GM23248 (cell line): ENCODE results near the gene ABHD12B.
"Not testable (repeated sequence)": the region's sequence is repeated elsewhere in the genome, so short reads cannot be mapped to it uniquely, and the experiment has no call there.

Experiments used
- EZH2 ChIP-seq: fragments of 200-600 bp; sonication (generic); IDR thresholded peaks from 2 replicates; pipeline ENCODE4 v1.6.1; 2018; ENCODE audit warnings: antibody characterized with exemption, mild to moderate bottlenecking; ENCODE audit not compliant: insufficient read depth, poor library complexity, severe bottlenecking
- EZH2phosphoT487 ChIP-seq: fragments of 200-600 bp; sonication (generic); IDR thresholded peaks from 2 replicates; pipeline ENCODE4 v1.6.1; 2018; ENCODE audit warnings: antibody characterized with exemption, moderate library complexity, mild to moderate bottlenecking, low read depth; ENCODE audit not compliant: insufficient read depth

DNA sequence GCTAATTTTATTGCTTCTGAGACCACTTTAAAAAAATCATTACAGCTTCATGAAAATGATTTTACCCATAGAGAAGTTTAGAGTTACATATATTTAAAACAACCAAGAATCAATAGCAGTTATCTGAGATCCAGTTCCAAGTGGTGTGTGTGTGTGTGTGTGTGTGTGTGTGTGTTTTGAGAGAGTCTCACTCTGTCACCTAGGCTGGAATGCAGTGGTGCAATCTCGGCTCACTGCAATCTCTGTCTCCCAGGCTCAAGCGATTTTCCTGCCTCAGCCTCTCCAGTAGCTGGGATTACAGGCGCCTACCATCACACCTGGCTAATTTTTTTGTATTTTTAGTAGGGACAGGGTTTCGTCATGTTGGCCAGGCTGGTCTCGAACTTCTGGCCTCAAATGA is 47.7 kb downstream of the ABHD12B start:
- not testable (repeated sequence) for TF ChIP-seq EZH2phosphoT487, EZH2
